Fibroblast of skin of right biceps (primary cell): ENCODE data around the gene PLEKHO2.

Experiments
- DNase-seq: peaks from one replicate; pipeline ENCODE4 v3.0.0-alpha.2; 2013

The PLEKHO2 gene

DNA sequence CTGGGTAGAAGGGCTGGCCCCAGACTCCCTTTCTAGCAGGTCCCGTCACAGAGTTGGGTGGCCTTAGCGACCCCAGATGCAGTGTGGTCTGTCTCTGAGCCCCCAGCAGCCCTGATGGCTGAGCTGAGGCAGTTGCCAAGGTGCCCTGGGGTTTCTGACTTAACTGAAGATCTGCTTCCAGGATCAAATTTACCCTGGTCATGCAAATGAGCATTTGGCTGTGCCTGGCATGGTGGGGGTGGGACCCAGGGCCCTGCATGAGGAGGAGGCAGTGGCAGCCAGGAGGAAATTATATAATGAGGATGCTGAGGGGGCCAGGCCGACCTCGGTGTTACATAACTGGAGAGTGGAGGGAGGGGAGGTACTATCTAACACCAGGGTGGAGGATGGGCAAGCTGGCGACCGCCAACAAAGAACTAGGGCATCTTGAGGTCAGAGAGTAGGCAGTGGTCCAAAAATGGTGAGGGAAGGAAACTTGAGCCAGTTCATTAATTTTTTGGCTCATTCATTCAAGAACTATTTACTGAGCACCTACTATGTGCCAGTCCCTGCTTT, 16.4 kb downstream of the PLEKHO2 start:
- DNase-seq: no peak

DNA sequence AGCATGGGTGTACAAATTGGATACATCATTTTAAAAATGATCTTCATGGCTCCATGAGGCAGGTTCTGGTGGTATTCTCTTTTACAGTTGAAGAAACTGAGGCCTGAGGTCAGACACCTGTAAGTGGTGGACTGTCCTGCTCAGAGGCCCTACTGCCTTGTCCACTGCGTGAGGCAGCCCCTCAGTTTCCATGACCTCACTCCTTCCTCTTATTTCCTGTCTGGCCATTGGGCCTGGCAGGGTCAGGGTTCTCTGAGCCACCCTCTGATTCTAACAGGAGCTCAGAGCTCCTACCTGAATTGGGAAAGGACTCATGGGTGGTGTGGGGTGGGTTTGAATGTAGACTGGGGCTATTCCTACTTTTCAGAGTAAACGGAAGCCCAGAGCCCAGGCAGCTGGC, 17.5 kb downstream of the PLEKHO2 start:
- no peak for DNase-seq

DNA sequence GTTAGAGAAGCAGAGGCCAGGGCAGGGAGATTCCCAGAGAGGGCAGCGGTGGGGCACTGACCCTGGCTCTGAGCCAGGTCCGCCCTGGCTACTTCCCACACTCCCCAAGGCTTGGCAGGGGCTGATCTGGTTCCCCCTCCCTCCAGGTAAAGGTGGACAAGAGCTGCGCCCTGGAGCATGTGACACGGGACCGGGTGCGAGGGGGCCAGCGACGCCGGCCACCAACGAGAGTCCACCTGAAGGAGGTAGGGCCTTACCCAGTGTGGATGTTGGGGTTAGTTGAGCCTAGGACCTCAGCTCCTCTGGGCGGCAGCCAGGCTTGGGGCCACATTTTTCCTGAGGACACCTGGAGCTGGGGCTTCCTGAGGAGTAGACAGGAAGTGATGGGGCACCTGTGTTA, 19.6 kb downstream of the PLEKHO2 start:
- DNase-seq: no peak

DNA sequence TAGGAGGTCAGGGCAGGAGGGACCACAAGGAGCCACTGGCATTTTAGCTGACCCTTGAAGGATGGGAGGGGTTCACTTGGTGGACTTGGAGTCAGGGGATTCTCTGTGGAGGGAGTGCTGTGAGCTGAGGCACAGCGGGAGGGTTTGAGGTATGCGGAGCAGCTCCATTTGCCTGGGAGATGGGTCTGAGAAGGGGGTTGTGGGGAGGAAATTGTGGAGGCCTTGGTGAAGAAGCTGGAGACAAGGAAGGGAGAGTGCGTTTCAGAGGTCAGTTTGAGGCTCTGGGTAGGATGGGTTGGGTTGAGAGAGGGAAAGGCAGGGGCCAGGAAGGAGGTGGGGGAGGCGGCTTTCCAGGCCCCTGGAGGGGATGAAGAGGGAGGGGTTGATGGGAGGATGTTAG, 20.2 kb downstream of the PLEKHO2 start:
- no peak for DNase-seq

DNA sequence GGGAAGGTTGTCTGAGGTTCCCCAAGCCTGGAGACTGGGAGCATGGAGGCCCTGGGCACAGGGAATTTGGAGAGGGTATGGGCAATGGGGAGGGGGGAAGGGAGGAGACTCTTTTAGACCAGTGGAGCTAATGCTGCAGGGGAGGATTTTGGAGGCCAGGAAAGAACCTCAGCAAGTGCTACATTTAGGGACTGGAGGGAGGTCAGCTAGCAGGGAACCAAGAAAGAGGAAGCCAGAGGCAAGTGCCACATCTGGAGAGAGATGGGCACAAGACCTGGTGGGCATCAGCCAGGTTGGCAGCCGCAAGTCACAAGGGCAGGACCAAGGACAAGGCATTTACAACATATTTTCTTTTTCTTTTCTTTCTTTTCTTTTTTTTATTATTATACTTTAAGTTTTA, 20.7 kb downstream of the PLEKHO2 start:
- DNase-seq: no peak

DNA sequence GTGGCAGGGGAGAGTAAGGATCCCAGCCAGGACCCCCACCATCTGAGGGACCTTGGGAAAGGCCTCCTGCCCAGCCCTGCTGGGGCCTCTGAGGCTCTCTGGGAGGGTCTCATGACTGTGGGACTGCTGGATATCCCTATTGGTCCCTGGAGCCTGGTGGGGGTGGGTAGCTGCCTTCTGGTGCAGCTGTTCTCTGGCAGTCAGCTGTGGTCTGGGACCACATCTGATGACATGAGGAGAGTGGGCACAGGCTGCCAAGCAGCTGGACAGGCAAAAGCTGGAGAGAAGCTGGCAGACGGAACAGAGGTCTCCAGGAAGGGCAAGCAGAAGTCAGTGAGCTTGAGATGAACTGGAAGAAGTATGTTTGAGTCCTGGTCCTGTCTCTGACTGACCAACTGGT, 22.4 kb downstream of the PLEKHO2 start:
- DNase-seq: no peak

DNA sequence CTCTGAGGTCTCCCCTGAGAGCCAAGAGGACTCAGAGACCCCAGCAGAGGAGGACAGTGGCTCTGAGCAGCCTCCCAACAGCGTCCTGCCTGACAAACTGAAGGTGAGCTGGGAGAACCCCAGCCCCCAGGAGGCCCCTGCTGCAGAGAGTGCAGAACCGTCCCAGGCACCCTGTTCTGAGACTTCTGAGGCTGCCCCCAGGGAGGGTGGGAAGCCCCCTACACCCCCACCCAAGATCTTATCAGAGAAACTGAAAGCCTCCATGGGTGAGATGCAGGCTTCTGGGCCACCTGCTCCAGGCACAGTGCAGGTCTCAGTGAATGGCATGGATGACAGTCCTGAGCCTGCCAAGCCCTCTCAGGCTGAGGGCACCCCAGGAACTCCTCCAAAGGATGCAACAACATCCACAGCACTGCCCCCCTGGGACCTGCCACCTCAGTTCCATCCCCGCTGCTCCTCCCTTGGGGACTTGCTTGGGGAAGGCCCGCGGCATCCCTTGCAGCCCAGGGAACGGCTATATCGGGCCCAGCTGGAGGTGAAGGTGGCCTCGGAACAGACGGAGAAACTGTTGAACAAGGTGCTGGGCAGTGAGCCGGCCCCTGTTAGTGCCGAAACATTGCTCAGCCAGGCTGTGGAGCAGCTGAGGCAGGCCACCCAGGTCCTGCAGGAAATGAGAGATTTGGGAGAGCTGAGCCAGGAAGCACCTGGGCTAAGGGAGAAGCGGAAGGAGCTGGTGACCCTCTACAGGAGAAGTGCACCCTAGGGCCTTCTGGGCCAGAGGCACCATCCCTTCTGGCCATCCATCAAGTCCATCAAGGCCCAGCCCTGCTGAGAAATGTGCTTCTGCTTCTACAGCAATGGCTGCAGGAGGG, 23.6 kb downstream of the PLEKHO2 start:
- no peak for DNase-seq

DNA sequence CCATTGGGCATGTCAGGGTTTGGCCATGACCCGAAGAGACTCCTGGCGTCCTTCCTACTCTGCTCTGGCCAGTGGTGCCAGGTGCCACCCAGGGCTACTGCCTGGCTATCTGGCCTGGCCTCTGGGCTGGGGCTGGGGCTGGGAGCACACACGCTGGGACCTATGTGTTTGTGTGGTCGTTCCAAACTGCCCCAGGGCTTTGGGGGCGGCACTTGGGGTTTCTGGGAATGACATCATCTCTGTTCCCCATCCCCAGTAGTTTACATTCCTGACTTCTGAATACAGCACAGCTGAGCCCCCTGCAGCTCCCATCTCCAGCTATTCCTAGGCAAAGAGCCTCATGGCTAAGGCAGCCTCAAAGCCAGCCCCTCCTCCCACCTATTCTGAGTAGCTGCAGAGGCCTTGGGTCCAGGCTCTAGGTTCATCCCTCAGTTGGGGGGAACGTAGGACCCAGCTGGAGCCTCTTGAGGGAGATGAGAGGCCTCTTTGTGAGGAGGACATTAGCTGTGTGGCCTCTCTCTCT, 24.3 kb downstream of the PLEKHO2 start:
- peak; percentile 92 for DNase-seq

DNA sequence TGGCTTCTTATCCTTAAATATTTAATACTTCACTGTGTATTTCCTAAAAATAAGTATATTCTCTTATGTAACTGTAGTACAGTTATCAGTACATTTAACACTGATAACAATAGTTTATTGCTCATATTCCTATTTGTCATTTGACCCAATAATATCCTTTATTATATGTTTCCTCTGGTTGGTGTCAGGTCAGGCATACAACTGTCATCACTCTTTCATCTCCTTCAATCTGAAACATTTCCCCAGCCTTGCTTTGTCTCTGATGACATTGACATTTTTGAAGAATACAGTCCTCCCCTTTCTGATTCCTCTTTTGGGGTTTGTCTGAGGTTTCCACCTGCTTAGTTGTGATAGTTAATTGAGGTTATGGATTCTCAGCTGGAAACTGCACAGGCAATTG, 27.8 kb downstream of the PLEKHO2 start:
- no peak for DNase-seq

DNA sequence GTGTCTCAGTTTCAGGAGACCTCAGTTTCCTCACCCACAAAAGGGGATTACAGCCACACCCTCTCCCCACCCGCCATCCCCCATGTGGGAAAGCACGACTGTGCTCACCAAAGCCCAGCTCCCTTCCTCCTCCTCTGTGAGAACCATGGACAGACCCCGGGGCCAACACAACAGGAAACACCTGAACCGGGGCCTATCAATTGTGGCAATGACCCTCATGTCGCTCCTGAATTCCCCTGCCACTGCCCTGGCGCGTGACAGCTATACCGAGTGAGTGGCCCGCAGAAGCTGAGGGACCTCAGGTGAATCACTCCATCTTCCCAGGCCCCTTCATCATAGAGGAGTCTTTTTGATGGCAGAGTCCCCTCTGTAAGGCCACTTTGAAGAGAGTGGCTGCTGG, 28.6 kb downstream of the PLEKHO2 start:
- no peak for DNase-seq

DNA sequence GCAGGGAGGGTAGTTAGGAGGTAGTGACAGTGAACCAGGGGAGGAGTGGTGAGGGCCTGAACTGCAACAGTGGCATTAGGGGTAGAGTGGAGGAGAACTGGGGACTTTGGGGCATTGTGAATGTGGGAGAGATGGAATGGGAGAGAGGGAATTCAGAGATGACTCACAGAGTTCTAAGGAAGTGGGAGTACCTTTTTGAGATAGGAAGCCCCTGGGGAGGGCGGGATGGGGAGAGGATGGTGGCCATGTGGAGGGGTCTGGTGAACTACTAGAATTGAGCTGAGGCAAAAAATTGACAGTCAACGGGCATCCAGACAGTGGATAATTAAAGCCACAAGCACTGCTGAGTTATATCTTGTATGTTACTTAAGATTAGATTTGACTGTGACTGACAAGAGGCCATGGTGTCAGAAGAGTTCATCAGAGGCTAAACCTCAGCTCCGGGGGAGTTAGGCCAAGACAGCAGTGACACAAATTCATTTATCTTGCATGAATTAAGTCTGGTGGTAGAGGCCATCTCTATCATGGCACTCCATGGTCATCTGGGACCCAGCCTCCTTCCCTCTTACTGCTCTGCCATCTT, 34.0 kb downstream of the PLEKHO2 start:
- no peak for DNase-seq

DNA sequence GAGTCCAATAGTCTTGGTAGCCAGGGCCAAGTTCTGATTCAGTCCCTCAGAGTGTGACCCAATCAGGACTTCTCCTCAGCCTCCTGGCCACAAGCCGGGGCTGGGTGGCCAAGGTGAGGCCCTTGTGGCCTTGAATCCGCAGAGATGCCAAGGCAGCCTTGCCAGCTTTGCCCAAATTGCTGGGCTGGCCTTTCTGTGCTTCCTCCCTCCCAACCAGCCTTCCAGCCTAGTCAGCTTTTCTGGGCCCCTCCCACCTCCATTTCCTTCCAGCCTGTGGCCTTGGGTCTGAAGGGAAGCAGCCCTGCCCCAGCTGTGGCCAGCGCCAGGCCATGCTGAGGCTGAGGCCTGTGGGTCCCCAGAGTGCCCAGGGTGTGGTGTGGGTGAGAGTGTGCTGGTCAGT, 35.7 kb downstream of the PLEKHO2 start:
- no peak for DNase-seq

DNA sequence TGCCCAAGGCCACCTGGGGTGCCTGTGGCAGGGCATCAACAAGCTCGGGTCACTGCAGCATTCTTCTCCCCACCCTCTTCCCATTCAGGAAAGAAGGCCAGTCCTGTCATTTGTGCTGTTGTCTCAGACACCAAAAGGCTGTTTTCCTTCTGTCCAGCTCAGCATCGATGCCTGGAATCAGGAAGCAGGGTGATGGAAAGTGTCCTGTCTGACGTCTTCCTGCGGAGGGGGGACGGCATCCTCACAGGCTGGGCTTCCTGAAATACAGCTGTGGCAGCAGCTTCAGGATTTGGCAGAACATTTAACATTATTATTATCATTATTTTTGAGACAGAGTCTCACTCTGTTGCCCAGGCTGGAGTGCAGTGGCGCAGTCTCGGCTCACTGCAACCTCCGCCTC, 37.0 kb downstream of the PLEKHO2 start:
- no peak for DNase-seq

DNA sequence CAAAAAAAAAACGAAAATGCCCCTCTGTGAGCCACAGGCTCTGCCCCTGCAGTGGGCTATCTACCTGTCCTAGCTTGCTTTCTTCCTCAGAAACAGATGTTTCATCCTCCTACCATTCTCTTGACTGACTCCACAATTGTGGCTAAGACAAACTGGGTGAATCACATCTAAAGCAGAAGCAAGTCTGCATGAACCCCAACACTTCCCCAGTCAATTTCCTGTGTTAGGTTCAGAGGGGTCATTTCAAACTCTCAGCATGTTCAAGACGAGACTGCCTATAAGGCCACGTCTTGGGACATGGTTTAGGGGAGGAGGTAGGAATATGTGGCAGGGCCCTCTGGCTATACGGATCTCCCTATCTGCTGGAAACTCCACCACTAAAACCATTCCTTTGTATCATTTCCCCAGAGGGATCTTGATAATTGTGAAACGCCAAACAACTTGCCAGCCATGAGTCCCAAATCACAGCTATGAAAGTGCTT, 41.4 kb downstream of the PLEKHO2 start:
- DNase-seq: no peak

DNA sequence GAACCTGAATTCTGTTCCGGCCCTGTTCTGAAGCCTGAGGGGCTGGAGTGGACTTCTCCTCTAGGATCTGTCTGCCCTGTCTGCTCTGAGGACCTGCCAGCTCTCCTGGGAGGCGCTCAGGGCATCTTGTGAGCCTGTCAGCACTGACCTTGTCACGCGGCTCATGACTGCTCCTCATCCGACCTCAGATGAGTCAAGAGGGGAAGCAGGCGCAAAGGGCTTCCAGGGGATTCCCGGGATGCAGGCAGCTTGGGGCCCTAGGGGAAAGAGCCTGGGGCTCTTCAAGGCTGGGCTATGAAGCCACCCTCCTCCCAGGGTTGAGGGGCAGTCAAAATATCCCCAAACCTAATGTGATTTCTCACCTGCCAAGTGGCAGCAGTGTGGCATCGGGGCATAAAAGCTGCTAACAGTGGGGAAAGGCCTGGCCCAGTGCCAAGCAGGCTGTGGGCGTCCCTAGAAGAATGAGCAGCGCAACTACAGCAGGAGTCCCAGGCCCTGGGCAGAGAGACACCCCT, 42.3 kb downstream of the PLEKHO2 start:
- peak; percentile 87 for DNase-seq

DNA sequence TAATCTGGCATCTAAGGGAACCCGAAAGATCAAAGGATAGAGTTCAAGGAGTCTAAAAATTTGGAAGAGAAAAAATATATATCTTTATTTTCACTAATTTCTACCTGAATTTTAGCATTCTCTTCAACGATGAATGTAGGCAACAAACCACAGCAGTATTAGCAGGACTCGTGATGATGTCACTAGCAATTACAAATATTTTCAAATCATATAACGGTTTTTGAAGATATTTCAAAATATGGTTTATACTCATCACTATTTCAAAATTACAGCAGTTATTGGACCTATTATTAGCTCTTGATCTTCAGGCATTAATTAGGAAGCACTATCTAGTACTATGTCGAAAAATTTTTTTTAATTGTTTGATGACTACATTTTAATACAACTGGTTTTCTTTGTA, 43.0 kb downstream of the PLEKHO2 start:
- DNase-seq: no peak

DNA sequence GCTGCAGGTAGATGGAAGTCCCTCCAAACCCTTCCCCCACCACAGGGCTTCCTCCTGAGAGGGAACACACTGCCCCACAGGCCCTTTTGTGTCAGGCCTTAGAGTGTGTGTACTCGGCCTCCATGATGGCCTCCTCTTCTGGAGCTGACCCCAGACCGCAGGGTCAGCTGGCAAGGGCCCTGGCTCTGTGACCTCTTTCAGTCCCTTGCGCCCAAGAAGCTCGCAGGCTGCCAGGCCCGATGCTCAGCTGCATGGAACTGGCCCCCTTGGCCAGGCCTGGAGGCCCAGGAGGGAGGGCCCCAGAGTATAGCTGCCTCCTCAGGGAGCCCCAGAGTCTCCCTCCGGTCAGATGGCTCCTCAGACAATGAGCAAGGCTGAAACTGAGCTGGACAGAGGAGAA, 46.6 kb downstream of the PLEKHO2 start:
- DNase-seq: no peak

DNA sequence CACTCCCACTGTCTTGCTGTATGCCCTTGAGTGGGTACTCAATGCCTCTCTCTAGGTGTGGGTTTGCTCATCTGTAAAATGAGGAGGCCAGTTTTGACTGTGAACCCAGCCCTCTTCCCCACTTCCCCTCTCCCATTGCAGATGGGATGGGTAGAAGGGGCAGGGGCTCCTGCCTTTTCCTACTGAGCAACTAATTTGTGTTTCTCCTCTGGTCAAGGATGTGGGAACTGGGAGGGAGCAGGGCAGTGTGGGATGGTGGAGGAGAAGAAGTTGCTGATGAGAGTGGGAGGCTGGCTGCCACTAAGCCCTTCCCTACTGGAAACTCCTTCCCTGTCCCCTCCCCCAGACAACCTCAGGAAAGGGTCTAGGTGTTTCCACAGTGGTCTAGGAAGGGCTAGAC, 49.8 kb downstream of the PLEKHO2 start:
- no peak for DNase-seq

DNA sequence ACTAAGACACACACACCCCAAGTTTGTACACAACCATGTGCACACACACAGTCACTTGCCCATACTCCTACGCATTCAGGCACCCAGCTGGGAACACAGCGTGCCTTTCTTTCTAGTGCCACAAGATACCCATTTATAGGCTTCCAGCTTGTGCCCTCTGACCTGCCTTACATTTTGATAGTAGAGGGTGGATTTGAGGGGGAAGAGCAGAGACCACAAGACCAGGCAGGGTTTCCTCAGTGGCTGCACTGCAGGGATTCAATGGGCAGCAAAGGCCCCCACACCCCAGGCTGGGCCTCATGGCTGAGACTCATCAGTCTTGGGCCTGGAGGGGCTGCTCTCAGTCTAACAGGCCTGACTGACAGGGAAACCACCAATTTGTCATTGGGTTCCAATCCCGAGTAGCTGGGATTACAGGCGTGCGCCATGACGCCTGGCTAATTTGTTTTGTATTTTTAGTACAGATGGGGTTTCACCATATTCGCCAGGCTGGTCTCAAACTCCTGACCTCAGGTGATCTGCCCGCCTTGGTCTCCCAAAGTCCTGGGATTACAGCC, 51.2 kb downstream of the PLEKHO2 start:
- DNase-seq: no peak

DNA sequence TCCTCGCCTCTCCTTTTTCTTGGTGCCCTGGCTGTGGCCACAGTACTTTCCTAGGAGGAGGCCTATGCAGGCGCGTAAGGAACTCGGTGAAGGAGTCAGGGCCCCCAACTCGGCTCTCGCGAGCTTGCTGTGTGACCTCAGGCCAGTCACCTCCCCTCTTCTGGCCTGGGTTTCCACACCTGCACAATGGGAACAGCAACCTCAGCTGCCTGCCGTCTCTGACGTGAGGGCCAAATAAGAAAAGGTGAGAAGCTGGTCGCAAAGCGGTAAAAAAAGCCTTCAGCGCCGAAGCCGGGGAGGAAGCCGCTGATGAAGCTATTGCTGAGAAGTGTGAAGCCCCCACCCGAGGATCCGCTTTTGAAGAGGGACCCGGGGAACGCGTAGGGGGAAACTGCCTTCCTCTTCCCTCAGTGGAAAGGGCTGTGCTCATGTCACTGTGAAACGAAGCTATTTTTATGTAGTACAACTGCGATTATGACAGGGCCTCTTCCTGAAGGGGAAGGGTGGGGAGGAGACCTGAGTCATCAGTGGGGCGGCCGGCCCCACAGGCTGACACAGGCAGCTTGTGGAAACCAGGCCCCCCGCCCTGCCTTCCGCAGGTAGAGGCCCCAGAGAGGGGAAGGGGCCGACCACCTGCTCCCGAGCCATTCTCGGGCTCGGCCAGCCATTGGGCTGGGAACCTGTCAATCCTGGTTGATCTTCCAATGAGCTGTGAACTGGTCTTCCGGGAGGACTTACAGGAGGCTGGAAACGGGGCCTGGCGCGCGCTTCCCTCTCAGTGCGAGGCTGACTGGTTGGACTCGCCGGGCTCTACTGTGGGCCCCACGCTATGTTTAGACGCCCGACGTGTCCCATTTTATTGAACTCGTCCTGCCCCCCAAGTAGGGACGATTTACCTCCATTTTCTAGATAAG, 52.0 kb downstream of the PLEKHO2 start:
- DNase-seq: peak; percentile 99

DNA sequence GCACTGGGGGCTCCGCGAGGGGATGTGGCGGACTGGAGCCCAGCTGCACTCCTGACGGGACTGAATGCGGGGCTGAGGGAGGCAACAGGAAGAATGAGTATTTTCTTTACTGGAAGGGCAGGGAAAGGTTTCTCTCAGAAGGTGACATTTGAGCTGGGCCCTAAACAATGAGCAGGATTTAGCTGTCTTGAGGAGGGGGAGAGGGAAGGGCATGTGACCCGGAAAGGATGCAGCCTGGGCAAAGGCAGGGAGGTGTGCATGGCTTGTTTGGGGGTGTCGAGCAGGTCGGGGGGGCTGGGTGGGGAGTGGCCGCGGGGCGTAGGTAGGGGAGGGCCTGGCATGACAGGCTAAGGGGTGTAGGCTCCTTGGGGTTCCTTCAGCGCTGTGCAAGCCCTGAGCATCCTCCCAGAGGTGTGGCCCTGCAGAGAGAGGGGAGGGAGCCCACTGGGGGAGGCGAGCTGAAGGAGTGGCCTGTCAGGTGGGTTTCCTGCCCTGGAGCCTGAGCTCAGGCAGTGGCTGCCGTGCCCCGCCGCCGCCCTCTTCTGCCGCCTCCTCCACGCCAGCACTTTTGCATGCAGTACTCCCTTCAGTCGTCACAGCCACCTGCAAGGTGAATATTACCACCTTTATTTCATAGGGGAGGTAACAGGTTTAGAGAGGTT, 52.8 kb downstream of the PLEKHO2 start:
- no peak for DNase-seq
